HepG2 (cell line): ENCODE measurements around the gene HSPA1A. TPM values are rescaled to one million over a fixed set of nuclear protein-coding genes. Genes with fewer than 3 reads are reported as not detected.

ENCODE experiments used
- ATM ChIP-seq: fragments of 450-650 bp; IDR thresholded peaks from 2 replicates; pipeline ENCODE4 v1.7.1; 2017; ENCODE audit warnings: mild to moderate bottlenecking, borderline replicate concordance
- CBX1 ChIP-seq: IDR thresholded peaks from one replicate; pipeline ENCODE4 v1.6.1; 2016; ENCODE audit warnings: antibody characterized with exemption, low read depth
- ETV5 ChIP-seq: IDR thresholded peaks from 2 replicates; pipeline ENCODE4 v1.6.1; 2018; ENCODE audit warnings: missing biosample characterization, missing genetic modification reagents, inconsistent platforms, borderline replicate concordance
- FOXA3 ChIP-seq: IDR thresholded peaks from 2 replicates; pipeline ENCODE4 v1.6.1; 2016; ENCODE audit warnings: missing genetic modification reagents, missing compliant biosample characterization
- FOXK2 ChIP-seq: fragments of 450-650 bp; IDR thresholded peaks from 2 replicates; pipeline ENCODE4 v1.6.1; 2016
- KAT7 ChIP-seq: IDR thresholded peaks from 2 replicates; pipeline ENCODE4 v1.6.1; 2018; ENCODE audit warnings: borderline replicate concordance, missing compliant biosample characterization
- KLF12 ChIP-seq: sonication (generic); formaldehyde crosslinking; IDR thresholded peaks from 2 replicates; pipeline ENCODE4 v1.4.0; 2020; ENCODE audit warnings: missing genetic modification reagents, borderline replicate concordance
- LRRFIP1 ChIP-seq: sonication (generic); formaldehyde crosslinking; conservative IDR thresholded peaks from 2 replicates; pipeline ENCODE4 v1.4.0; 2020; ENCODE audit warnings: missing genetic modification reagents
- MTA1 ChIP-seq: sonication (generic); formaldehyde crosslinking; IDR thresholded peaks from 2 replicates; pipeline ENCODE4 v1.4.0; 2020; ENCODE audit warnings: missing genetic modification reagents, mild to moderate bottlenecking, borderline replicate concordance
- MTERF4 ChIP-seq: sonication (generic); formaldehyde crosslinking; IDR thresholded peaks from 2 replicates; pipeline ENCODE4 v1.8.0; 2023; ENCODE audit warnings: mild to moderate bottlenecking, missing genetic modification reagents
- NFE2L1 ChIP-seq: sonication (generic); formaldehyde crosslinking; IDR thresholded peaks from 2 replicates; pipeline ENCODE4 v1.4.0; 2020; ENCODE audit warnings: missing genetic modification reagents, mild to moderate bottlenecking, borderline replicate concordance
- NFYC ChIP-seq: IDR thresholded peaks from 2 replicates; pipeline ENCODE4 v1.6.1; 2016; ENCODE audit warnings: missing genetic modification reagents, missing compliant biosample characterization
- ONECUT2 ChIP-seq: sonication (generic); formaldehyde crosslinking; IDR thresholded peaks from 2 replicates; pipeline ENCODE4 v1.4.0; 2020; ENCODE audit warnings: missing genetic modification reagents
- SAP130 ChIP-seq: IDR thresholded peaks from 2 replicates; pipeline ENCODE4 v1.6.1; 2016; ENCODE audit warnings: low read depth
- TAF1 ChIP-seq: sonication (generic); formaldehyde crosslinking; IDR thresholded peaks from 2 replicates; pipeline ENCODE4 v1.4.0; 2020; ENCODE audit warnings: missing genetic modification reagents
- YY1 ChIP-seq: IDR thresholded peaks from 2 replicates; pipeline ENCODE4 v1.6.1; 2011; ENCODE audit warnings: low read length, low read depth, moderate library complexity, mild to moderate bottlenecking; ENCODE audit not compliant: insufficient read depth, insufficient replicate concordance
- ZFX ChIP-seq: sonication (generic); formaldehyde crosslinking; IDR thresholded peaks from 2 replicates; pipeline ENCODE4 v1.4.0; 2020; ENCODE audit warnings: mild to moderate bottlenecking, low read depth, missing genetic modification reagents, moderate library complexity
- ZMYM2 ChIP-seq: sonication (generic); formaldehyde crosslinking; IDR thresholded peaks from 2 replicates; pipeline ENCODE4 v1.8.0; 2022; ENCODE audit warnings: mild to moderate bottlenecking, missing genetic modification reagents
- ZNF224 ChIP-seq: sonication (generic); formaldehyde crosslinking; IDR thresholded peaks from 2 replicates; pipeline ENCODE4 v1.5.0; 2020; ENCODE audit warnings: mild to moderate bottlenecking, missing genetic modification reagents
- ZNF225 ChIP-seq: sonication (generic); formaldehyde crosslinking; IDR thresholded peaks from 2 replicates; pipeline ENCODE4 v1.4.0; 2020; ENCODE audit warnings: mild to moderate bottlenecking, missing genetic modification reagents
- ZNF367 ChIP-seq: sonication (generic); formaldehyde crosslinking; IDR thresholded peaks from 2 replicates; pipeline ENCODE4 v1.4.0; 2020; ENCODE audit warnings: missing genetic modification reagents, borderline replicate concordance
- ZNF484 ChIP-seq: sonication (generic); formaldehyde crosslinking; IDR thresholded peaks from 2 replicates; pipeline ENCODE4 v1.5.1; 2020; ENCODE audit warnings: mild to moderate bottlenecking, low read depth, missing genetic modification reagents, borderline replicate concordance
- ZNF569 ChIP-seq: sonication (generic); formaldehyde crosslinking; IDR thresholded peaks from 2 replicates; pipeline ENCODE4 v1.5.0; 2020; ENCODE audit warnings: mild to moderate bottlenecking, missing genetic modification reagents, moderate library complexity, borderline replicate concordance
- ZNF709 ChIP-seq: sonication (generic); formaldehyde crosslinking; IDR thresholded peaks from 2 replicates; pipeline ENCODE4 v1.5.0; 2020; ENCODE audit warnings: mild to moderate bottlenecking, missing genetic modification reagents
- ZNF746 ChIP-seq: sonication (generic); formaldehyde crosslinking; IDR thresholded peaks from 2 replicates; pipeline ENCODE4 v1.8.0; 2022; ENCODE audit warnings: mild to moderate bottlenecking, missing genetic modification reagents
- polyA plus RNA-seq, 8 experiments: library from polyadenylated mRNA; depleted of rRNA in 3 of 8; stranded (reverse) in 7 of 8; unstranded in 1 of 8; fragments of >200 nt; fragmentation: Illumina TruSeq in 4 of 8; extraction: Trizol in 4 of 8; gene quantifications; 2 replicates each; pipeline versions ENCODE4 v1.2.1 to v1.2.3, GENCODE V29; 2011 to 2016; ENCODE audit warnings: low read depth in 4 of 8, missing spikeins in 1 of 8, mixed read lengths in 1 of 8; ENCODE audit not compliant: insufficient read depth in 1 of 8
- total RNA-seq, 5 experiments: library from RNA; depleted of rRNA; stranded (reverse); fragments of >200 nt; fragmentation: Illumina TruSeq; extraction: Trizol; gene quantifications; 2 replicates each; pipeline ENCODE4 v1.2.3, GENCODE V29; 2016; ENCODE audit warnings: low read depth in 1 of 5
- TF ChIP-seq, protein P1 (sequence below): sonication (generic); formaldehyde crosslinking; IDR thresholded peaks from 2 replicates; pipeline ENCODE4 v1.8.1; 2023; ENCODE audit warnings: mild to moderate bottlenecking, moderate library complexity, missing genetic modification reagents
- TF ChIP-seq, protein P2 (sequence below): sonication (generic); formaldehyde crosslinking; IDR thresholded peaks from 2 replicates; pipeline ENCODE4 v1.4.0; 2020; ENCODE audit warnings: missing genetic modification reagents

The HSPA1A gene
- total and polyA plus RNA-seq, 2 of the 13 experiments (the other 11 are each of a cell fraction or from before 2014, with no cell fraction given) = 44.5 to 85.0 TPM

DNA sequence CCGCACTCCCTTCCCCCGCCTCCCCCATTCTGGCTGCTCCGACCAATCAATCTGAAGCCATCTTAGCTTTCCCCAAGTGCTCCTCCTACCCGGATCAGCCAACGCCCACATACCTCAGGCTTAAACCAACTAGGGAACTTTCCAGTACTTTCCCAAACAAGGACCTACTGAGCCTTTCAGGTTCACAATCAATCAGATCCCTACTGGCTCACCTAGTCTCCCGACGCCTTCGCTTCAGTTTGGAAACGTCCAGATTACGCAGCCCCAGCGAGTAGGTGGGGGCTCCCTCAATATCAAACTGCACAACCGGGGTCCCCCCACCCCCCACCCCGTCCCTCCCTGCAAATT, 692 bp upstream of the HSPA1A start (continued):
- peak; percentile 56 for TF ChIP-seq YY1
- no peak for TF ChIP-seq ZNF484 (CRISPR knock-in tag)
- TF ChIP-seq ETV5 (CRISPR knock-in tag) = peak; percentile 10; the same call in 1 of the 2 replicates
- no peak for TF ChIP-seq ZNF569 (CRISPR knock-in tag)
- no peak; the same call in 1 of the 2 replicates for TF ChIP-seq KLF12 (CRISPR knock-in tag)
- peak; percentile 35 for TF ChIP-seq ONECUT2
- no peak for TF ChIP-seq ZNF367 (CRISPR knock-in tag)
- no peak for TF ChIP-seq CBX1
- TF ChIP-seq KAT7 = 0 out of 2 replicates have a peak, but pooled peaks have one; percentile 10
- peak; percentile 37 for TF ChIP-seq FOXA3 (CRISPR knock-in tag)
- TF ChIP-seq ZNF746 = no peak
- no peak for TF ChIP-seq ZNF225 (CRISPR knock-in tag)
- no peak for TF ChIP-seq ATM
- TF ChIP-seq SAP130 (CRISPR knock-in tag) = peak; percentile 64
- TF ChIP-seq ZNF709 (CRISPR knock-in tag) = no peak
- TF ChIP-seq, protein P1, sequence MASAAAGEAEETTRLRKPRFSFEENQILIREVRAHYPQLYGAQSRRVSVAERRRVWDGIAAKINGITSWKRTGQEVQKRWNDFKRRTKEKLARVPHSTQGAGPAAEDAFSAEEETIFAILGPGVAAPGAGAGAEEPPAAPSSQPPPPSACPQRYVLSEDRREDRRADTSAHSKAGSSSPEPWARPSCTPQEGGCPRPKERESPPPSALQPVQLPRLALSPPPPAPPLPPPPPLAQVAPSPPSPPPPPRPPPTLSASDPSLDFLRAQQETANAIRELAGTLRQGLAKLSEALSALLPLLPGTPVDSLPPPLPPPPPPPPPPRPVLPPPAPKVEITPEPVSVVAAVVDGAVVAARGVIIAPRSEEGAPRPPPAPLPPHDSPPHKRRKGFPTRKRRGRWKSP (CRISPR knock-in tag) = no peak
- TF ChIP-seq ZMYM2 = no peak
- TF ChIP-seq FOXK2 = no peak
- TF ChIP-seq NFYC (CRISPR knock-in tag) = no peak; the same call in 1 of the 2 replicates
- TF ChIP-seq ZFX (CRISPR knock-in tag) = no peak
- TF ChIP-seq TAF1 (CRISPR knock-in tag) = no peak
- no peak for TF ChIP-seq ZNF224 (CRISPR knock-in tag)
- no peak for TF ChIP-seq NFE2L1 (CRISPR knock-in tag)
- no peak for TF ChIP-seq MTA1 (CRISPR knock-in tag)
- TF ChIP-seq MTERF4 = no peak
- TF ChIP-seq, protein P2, sequence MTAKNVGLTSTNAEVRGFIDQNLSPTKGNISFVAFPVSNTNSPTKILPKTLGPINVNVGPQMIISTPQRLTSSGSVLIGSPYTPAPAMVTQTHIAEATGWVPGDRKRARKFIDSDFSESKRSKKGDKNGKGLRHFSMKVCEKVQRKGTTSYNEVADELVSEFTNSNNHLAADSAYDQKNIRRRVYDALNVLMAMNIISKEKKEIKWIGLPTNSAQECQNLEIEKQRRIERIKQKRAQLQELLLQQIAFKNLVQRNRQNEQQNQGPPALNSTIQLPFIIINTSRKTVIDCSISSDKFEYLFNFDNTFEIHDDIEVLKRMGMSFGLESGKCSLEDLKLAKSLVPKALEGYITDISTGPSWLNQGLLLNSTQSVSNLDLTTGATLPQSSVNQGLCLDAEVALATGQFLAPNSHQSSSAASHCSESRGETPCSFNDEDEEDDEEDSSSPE (CRISPR knock-in tag) = 0 out of 2 replicates have a peak, but pooled peaks have one; percentile 24
- no peak for TF ChIP-seq LRRFIP1
